T-helper 2 cell treated with Interferon-gamma antibody and Interleukin-4, amounts not matched to agents 5 μg/mL and 100 μg/mL, for 36 hours (primary cell): ENCODE data around the gene CES4A.
"Not testable (repeated sequence)": the region's sequence is repeated elsewhere in the genome, so short reads cannot be mapped to it uniquely, and the experiment has no call there.

Source experiments
- DNase-seq: peaks from one replicate; pipeline ENCODE4 v3.0.0; 2021; ENCODE audit warnings: low spot score
- H3K27ac Mint-ChIP-seq: one replicate; pipeline ENCODE4 v1.8.0; 2021; ENCODE audit warnings: mild to moderate bottlenecking, mixed read lengths
- H3K27me3 Mint-ChIP-seq: one replicate; pipeline ENCODE4 v1.8.0; 2021; ENCODE audit warnings: low read depth, mixed read lengths
- H3K36me3 Mint-ChIP-seq: one replicate; pipeline ENCODE4 v1.8.0; 2021; ENCODE audit warnings: low read depth, mixed read lengths
- H3K4me1 Mint-ChIP-seq: one replicate; pipeline ENCODE4 v1.8.0; 2021; ENCODE audit warnings: low read depth, mixed read lengths
- H3K4me3 Mint-ChIP-seq: one replicate; pipeline ENCODE4 v1.8.0; 2022; ENCODE audit warnings: mild to moderate bottlenecking, moderate library complexity, mixed read lengths
- H3K9me3 Mint-ChIP-seq: one replicate; pipeline ENCODE4 v1.8.0; 2021; ENCODE audit warnings: mixed read lengths

The CES4A gene

GRCh38 chr16:66964049-66964448, 24.3 kb upstream of the CES4A start:
- Mint-ChIP-seq H3K36me3 (no peaks in the 10 kb centered on the region), H3K4me1 (peaks cover 13% of the 10 kb centered on the region), H3K4me3 (no peak overlapping the region), H3K27ac (no peak overlapping the region), H3K9me3 (no peaks in the 10 kb centered on the region), H3K27me3 (no peaks in the 10 kb centered on the region)
- no peak for DNase-seq

DNA sequence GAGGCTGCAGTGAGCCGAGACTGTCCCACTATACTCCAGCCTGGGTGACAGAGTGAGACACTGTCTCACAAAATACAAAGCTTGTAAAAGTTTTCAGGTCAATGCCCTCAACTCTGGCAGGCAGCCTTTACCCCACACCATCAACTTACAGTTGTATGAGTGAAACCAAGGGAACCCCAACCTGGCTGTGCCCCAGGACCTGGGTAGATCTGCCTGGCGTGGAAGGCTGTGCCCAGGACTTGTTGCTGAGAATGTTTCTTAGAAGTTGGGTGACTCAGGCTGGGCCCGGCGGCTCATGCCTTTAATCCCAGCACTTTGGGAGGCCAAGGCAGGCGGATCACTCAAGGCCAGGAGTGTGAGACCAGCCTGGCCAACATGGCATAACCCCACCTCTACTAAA, 19.5 kb upstream of the CES4A start:
- H3K4me1 Mint-ChIP-seq: no peaks in the 10 kb centered on the region
- no peak for DNase-seq
- no peaks in the 10 kb centered on the region for H3K9me3 Mint-ChIP-seq
- no peaks in the 10 kb centered on the region for H3K27me3 Mint-ChIP-seq
- H3K27ac Mint-ChIP-seq: no peak overlapping the region
- H3K4me3 Mint-ChIP-seq: no peak overlapping the region
- no peaks in the 10 kb centered on the region for H3K36me3 Mint-ChIP-seq

GRCh38 chr16:66970775-66971720, 17.3 kb upstream of the CES4A start:
- no peak overlapping the region for H3K4me3 Mint-ChIP-seq
- DNase-seq: no peak
- H3K4me1 Mint-ChIP-seq: peaks cover 12% of the 10 kb centered on the region
- no peak overlapping the region for H3K27ac Mint-ChIP-seq
- no peaks in the 10 kb centered on the region for H3K9me3 Mint-ChIP-seq
- H3K27me3 Mint-ChIP-seq: no peaks in the 10 kb centered on the region
- H3K36me3 Mint-ChIP-seq: no peaks in the 10 kb centered on the region

GRCh38 chr16:66972983-66973382, 15.4 kb upstream of the CES4A start:
- DNase-seq: no peak
- Mint-ChIP-seq H3K27ac (peak overlapping the region; percentile 15), H3K27me3 (no peaks in the 10 kb centered on the region), H3K36me3 (no peaks in the 10 kb centered on the region), H3K9me3 (no peaks in the 10 kb centered on the region), H3K4me3 (no peak overlapping the region), H3K4me1 (peaks cover 22% of the 10 kb centered on the region)

DNA sequence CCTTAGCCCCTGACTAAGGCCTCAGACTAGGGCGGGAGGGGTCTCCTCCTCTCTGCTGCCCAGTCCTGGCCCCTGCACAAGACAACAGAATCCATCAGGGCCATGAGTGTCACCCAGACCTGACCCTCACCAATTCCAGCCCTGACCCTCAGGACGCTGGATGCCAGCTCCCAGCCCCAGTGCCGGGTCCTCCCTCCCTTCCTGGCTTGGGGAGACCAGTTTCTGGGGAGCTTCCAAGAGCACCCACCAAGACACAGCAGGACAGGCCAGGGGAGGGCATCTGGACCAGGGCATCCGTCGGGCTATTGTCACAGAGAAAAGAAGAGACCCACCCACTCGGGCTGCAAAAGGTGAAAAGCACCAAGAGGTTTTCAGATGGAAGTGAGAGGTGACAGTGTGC, 14.7 kb upstream of the CES4A start:
- Mint-ChIP-seq H3K36me3 (no peaks in the 10 kb centered on the region), H3K27me3 (no peaks in the 10 kb centered on the region), H3K4me3 (no peak overlapping the region), H3K4me1 (peaks cover 27% of the 10 kb centered on the region), H3K27ac (no peak overlapping the region), H3K9me3 (no peaks in the 10 kb centered on the region)
- no peak for DNase-seq

DNA sequence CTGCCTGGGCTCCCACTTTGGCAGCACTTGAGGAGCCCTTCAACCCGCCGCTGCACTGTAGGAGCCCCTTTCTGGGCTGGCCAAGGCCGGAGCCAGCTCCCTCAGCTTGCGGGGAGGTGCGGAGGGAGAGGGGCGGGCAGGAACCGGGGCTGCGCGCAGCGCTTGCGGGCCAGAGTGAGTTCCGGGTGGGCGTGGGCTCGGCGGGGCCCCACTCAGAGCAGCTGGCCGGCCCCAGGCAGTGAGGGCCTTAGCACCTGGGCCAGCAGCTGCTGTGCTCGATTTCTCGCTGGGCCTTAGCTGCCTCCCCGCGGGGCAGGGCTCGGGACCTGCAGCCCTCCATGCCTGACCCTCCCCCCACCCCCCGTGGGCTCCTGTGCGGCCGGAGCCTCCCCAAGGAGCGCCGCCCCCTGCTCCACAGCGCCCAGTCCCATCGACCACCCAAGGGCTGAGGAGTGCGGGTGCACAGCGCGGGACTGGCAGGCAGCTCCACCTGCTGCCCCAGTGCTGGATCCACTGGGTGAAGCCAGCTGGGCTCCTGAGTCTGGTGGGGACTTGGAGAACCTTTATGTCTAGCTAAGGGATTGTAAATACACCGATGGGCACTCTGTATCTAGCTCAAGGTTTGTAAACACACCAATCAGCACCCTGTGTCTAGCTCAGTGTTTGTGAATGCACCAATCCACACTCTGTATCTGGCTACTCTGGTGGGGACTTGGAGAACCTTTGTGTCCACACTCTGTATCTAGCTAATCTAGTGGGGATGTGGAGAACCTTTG, 14.0 kb upstream of the CES4A start:
- Mint-ChIP-seq H3K27ac (peak overlapping the region; percentile 72), H3K4me3 (peak overlapping the region; percentile 67), H3K4me1 (peaks cover 29% of the 10 kb centered on the region)
- DNase-seq, H3K36me3 Mint-ChIP-seq, H3K9me3 Mint-ChIP-seq, H3K27me3 Mint-ChIP-seq: not testable (repeated sequence)

DNA sequence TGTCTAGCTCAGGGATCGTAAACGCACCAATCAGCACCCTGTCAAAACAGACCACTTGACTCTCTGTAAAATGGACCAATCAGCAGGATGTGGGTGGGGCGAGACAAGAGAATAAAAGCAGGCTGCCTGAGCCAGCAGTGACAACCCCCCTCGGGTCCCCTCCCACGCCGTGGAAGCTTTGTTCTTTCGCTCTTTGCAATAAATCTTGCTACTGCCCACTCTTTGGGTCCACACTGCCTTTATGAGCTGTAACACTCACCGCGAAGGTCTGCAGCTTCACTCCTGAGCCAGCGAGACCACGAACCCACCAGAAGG, 13.5 kb upstream of the CES4A start:
- not testable (repeated sequence) for H3K36me3 Mint-ChIP-seq, H3K9me3 Mint-ChIP-seq, H3K27me3 Mint-ChIP-seq
- peak; percentile 51 for DNase-seq
- Mint-ChIP-seq H3K27ac (peak overlapping the region; percentile 72), H3K4me3 (peak overlapping the region; percentile 67), H3K4me1 (peaks cover 31% of the 10 kb centered on the region)

DNA sequence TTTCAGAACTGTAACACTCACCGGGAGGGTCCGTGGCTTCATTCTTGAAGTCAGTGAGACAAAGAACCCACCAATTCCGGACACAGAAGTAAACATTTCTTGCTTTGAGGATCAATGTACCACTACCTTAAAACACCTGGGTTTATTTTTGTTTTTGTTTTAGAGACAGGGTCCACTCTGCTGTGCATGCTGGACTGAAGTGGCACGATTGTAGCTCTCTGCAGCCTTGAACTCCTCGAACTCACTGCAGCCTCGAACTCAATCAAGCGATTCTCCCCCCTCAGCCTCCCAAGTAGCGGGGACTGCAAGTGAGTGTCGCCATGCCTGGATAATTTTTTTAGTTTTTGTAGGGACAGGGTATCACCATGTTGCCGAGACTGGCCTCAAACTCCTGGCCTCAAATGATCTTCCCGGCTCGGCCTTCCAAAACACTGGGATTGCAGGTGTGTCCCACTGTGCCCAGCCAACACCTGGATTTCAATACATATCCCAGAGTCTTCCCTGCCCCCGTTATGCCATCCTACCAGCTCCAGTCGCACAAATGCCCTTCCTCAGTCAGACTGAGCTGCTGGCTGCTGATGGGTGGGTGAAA, 13.0 kb upstream of the CES4A start:
- Mint-ChIP-seq H3K9me3 (no peaks in the 10 kb centered on the region), H3K27me3 (no peaks in the 10 kb centered on the region), H3K27ac (peak overlapping the region; percentile 72), H3K4me3 (peak overlapping the region; percentile 67), H3K36me3 (no peaks in the 10 kb centered on the region), H3K4me1 (peaks cover 31% of the 10 kb centered on the region)
- no peak for DNase-seq

- H3K27me3 Mint-ChIP-seq: no peaks in the 10 kb centered on the region
- no peak for DNase-seq
- H3K9me3 Mint-ChIP-seq: no peaks in the 10 kb centered on the region
- H3K4me1 Mint-ChIP-seq: peaks cover 36% of the 10 kb centered on the region
- peak overlapping the region; percentile 65 for H3K27ac Mint-ChIP-seq
- H3K4me3 Mint-ChIP-seq: no peak overlapping the region
- H3K36me3 Mint-ChIP-seq: no peaks in the 10 kb centered on the region
Observed at GRCh38 chr16:66976746-66977145, 11.6 kb upstream of the CES4A start.

DNA sequence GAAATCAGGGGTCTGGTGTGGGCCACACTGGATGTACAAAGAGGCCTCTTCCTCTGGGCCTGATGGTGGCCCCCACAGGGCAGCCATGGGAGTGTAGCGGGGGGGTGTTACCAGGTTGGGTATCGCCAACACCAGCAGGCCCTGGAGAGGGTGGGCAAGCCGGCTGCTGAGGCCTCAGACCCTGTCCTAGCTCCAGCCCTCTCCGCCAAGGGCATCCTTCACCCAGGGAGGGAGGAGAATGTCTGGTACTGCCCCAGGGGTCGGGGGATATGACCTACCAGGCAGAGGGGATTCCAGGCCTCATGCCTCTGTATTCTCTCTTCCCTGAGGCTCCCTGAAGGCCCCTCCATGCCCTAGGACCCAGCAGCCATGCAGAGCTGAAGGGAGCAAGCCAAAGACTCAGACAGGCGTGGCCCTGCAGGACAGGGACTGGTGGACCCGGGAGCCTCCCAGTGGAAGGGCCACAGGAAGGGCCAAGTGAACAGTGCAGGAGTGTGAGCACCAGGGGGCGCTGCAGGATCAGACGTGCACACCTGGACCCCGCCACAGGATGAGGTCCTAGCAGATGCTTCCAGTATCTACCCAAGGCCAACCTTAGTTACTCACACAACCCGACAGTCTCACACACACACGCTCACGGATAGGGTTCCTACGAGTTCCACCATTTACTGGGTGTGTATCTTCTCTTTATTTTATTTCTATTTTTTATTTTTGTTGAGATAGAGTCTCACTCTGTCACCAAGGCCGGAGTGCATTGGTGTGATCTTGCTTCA, 10.9 kb upstream of the CES4A start:
- Mint-ChIP-seq H3K27me3 (no peaks in the 10 kb centered on the region), H3K9me3 (no peaks in the 10 kb centered on the region), H3K36me3 (peaks cover 5% of the 10 kb centered on the region), H3K27ac (peak overlapping the region; percentile 82), H3K4me3 (peak overlapping the region; percentile 40), H3K4me1 (peaks cover 44% of the 10 kb centered on the region)
- peak; percentile 84 for DNase-seq

DNA sequence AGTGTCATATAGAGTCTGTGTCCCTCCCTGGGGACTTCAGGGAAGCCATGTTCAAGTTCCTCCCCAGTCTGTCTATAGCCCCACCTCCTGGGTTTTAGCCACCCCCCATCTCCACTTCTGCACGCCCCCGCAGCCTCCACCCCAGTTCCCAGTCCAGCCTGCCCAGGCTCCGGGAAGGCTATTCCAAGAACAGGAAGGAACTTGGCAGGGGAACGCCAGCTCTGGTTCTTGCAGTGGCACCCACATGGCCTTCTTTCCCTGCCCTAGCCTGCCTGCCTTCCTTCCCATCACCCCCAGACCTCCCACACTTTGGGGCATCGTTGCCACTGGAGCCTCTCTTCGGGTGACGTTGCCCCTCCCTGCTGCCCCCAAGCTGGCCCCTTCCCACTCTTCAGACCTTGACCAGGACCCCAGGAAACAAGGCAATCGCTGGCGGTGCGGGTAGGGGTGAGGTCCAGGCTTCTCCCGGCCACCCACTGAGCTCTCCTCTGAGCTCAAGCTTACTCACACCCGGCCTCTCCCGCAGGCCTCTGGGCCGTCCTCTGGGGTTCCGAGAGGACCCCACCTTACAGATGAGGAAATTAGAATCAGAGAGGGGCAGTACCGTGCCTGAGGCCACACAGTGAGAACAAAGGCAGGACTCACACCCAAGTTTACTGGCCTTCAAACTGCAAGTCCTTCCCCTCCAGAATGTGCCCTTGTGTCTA, 9.2 kb upstream of the CES4A start:
- peak overlapping the region; percentile 62 for H3K27ac Mint-ChIP-seq
- H3K27me3 Mint-ChIP-seq: no peaks in the 10 kb centered on the region
- H3K36me3 Mint-ChIP-seq: peaks cover 6% of the 10 kb centered on the region
- H3K4me3 Mint-ChIP-seq: no peak overlapping the region
- no peaks in the 10 kb centered on the region for H3K9me3 Mint-ChIP-seq
- H3K4me1 Mint-ChIP-seq: peaks cover 52% of the 10 kb centered on the region
- no peak for DNase-seq

DNA sequence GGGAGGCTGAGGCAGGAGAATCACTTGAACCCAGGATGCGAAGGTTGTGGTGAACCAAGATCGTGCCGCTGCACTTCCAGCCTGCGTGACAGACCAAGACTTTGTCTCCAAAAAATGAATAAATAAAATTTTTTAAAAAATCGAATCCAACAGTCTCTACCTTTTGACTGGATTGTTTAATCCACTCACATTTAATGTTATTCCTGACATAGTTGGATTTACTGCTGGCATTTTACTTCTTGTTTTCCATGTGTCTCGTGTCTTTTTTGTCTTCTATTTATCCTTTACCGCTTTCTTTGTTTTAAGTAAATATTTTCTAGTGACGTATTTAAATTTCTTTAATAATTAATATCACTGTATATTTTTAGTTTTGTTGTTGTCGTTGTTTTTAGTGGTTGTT, 5.4 kb upstream of the CES4A start:
- peaks cover 55% of the 10 kb centered on the region for H3K4me1 Mint-ChIP-seq
- no peaks in the 10 kb centered on the region for H3K27me3 Mint-ChIP-seq
- H3K9me3 Mint-ChIP-seq: no peaks in the 10 kb centered on the region
- DNase-seq: no peak
- H3K36me3 Mint-ChIP-seq: peaks cover 11% of the 10 kb centered on the region
- H3K4me3 Mint-ChIP-seq: no peak overlapping the region
- H3K27ac Mint-ChIP-seq: peak overlapping the region; percentile 93

- DNase-seq: peak; percentile 83
- H3K27ac Mint-ChIP-seq: peak overlapping the region; percentile 93
- H3K27me3 Mint-ChIP-seq: no peaks in the 10 kb centered on the region
- peak overlapping the region; percentile 54 for H3K4me3 Mint-ChIP-seq
- peaks cover 52% of the 10 kb centered on the region for H3K4me1 Mint-ChIP-seq
- H3K9me3 Mint-ChIP-seq: no peaks in the 10 kb centered on the region
- peaks cover 11% of the 10 kb centered on the region for H3K36me3 Mint-ChIP-seq
Observed at GRCh38 chr16:66984892-66985311, 3.5 kb upstream of the CES4A start.
